HG02623 (cell line): Measurements from ENCODE around the gene SLBP.

Experiments
- ATAC-seq: cut with Tn5 transposase; IDR thresholded peaks from one replicate; pipeline ENCODE4 v1.9.1; 2021; ENCODE audit warnings: moderate library complexity; ENCODE audit not compliant: unreplicated experiment

SLBP gene

GRCh38 chr4:1712216-1713002 is at the start of gene SLBP:
SLBP (minus strand) TSS chr4:1712319; CDS start chr4:1712188, 131 bp downstream.
- peak; percentile 78 for ATAC-seq

- ATAC-seq = no peak
These were observed 49.1 kb upstream of the SLBP start for GRCh38 chr4:1761130-1761689.

DNA sequence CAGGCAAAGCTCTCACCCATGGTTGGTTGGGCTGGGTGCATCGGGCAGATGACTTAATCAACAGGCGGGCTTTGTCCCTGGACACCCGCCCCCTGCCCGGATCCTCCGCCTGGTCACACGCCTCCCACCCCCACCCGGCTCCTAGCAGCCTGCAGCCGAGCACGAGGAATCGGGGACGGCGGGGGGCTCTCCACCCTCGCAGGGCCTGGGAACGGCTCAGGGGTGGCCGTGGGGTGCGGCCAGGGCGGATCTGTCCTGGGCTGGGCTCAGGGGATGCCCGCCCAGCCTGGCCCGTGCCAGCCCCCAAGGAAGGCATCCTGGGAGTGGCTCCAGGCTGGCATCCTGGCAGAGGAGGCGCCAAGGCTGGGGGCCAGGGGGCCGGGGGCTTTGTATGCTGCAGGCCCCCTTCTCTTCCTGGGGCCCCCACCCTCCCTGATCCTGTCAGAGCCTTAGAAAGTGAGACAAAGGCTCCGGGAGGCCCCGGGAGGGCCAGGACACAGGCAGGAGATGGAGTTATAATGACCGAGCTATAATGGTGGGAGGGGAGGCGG is 48.5 kb upstream of the SLBP start:
- no peak for ATAC-seq

- no peak for ATAC-seq
These were observed 47.7 kb upstream of the SLBP start for GRCh38 chr4:1759818-1760223.

GRCh38 chr4:1759170-1759817 is 47.2 kb upstream of the SLBP start:
- no peak for ATAC-seq

DNA sequence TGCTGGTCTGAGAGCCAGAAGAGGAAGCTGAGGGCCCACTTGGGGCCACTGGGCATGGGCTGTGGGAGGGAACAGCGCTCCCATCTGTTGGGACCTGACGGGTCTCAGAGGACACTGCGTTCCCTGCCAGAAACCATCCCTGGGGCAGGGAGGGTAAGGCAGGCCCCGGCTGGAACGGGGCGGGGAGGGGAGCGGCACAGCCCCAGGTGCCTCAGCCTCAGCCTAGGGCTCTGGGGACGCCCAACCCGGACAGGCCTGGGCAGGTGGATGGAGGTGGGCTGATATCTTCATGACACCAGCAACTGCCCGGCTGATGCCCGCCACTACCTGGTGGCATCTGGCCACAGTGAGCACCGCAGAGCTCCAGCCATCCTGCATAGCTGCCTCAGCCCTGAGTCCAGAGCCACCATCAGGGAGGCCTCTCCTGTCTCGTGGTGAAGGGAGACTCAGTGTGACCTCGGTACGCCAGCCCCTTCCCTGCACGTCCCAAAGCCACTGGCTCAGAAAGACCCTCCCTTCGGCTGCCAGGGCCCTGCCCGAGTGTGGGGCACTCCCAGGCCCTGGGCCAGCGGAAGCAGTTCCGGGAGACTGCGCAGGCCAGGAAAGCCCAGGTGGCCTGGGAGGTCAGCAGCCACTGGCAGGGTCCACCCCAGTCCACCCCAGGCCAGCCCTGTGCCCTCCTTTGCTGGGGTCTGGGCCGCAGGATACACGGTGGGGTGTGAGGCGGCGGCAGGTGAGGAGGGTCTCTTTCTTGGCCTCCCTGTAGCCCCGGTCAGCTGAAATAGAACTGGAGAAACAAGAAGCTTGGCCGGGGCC is 46.4 kb upstream of the SLBP start:
- ATAC-seq = no peak

GRCh38 chr4:1757836-1758235 is 45.7 kb upstream of the SLBP start:
- no peak for ATAC-seq

DNA sequence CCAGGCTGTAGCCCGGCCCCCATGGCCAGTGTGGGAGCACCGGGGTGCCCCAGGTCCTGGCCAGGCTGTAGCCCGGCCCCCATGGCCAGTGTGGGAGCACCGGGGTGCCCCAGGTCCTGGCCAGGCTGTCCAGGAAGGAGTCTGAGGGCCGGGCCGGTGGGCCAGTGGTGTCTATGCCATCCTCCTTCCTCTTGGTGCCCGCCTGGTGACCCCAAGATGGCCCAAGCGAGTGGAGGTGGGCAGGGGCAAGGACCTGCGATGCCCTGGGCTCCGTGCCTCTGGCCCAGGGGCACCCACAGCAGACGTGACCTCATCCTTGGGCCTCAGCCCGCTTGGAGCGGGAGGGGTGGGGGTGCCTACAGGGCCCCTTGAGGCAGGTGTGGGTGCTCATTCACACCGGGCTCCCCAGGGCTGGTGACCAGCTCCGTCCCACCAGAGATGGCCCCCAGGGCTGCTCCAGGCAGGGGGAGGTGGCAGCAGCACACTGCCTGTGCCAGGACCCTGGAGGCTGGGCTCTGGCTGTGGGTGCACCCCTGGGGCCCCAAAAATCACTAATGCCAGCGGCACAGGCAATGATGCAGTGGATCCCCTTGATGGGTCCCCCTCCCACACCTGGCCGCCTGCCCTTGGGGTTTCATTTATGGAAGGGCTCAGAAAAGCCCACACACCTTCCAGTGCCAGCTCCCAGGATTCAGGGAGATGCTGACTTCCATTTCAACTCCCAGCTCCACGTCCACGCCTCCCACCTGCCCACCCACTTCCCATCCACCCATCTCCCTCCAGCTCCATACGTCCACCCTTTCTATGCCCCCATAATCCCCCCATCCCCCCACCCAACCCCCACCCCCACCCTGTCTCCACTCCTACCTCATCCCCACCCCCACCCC is 45.0 kb upstream of the SLBP start:
- ATAC-seq = no peak

GRCh38 chr4:1756079-1756478 is 44.0 kb upstream of the SLBP start:
- no peak for ATAC-seq

GRCh38 chr4:1755297-1755696 is 43.2 kb upstream of the SLBP start:
- ATAC-seq = no peak

DNA sequence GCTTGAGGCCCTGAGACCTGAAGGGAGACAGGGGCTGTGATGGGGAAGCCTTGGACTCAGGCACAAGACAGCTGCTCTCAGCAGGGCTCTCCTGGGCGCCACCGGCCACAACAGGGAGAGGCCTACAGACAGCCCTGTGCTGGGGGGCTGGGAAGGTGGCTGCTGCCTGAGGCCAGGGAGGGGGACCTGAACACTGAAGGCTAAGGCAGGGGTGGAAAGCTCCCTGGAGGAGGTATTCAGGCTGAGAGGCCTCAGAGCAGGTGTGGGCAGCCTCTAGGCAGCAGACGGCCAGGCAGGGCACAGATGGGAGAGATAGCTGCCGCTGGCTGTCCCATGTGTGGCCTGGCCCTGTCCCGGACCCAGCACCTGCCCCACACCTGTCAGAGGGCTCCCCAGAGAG is 42.2 kb upstream of the SLBP start:
- no peak for ATAC-seq

GRCh38 chr4:1753697-1754311 is 41.7 kb upstream of the SLBP start:
- no peak for ATAC-seq

DNA sequence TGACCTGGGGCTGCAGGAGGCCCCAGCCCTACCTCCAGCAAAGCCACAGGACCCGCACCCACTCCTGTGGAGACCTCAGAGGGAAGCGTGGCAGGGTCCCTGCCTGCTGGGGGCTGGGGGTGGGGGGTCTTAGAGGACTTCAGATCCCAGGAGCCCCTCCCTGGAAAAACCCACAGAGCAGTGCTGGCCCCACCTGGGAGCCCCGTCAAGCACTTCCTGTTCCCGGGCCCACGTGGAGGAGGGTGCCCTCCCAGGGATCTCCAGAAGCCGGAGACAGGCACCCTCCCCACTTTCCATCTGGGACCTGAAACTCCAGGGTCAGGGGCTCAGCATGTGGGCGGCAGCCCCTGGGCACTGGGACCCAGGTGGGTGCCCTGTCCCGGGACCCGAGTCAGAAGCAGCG is 41.2 kb upstream of the SLBP start:
- ATAC-seq = no peak

DNA sequence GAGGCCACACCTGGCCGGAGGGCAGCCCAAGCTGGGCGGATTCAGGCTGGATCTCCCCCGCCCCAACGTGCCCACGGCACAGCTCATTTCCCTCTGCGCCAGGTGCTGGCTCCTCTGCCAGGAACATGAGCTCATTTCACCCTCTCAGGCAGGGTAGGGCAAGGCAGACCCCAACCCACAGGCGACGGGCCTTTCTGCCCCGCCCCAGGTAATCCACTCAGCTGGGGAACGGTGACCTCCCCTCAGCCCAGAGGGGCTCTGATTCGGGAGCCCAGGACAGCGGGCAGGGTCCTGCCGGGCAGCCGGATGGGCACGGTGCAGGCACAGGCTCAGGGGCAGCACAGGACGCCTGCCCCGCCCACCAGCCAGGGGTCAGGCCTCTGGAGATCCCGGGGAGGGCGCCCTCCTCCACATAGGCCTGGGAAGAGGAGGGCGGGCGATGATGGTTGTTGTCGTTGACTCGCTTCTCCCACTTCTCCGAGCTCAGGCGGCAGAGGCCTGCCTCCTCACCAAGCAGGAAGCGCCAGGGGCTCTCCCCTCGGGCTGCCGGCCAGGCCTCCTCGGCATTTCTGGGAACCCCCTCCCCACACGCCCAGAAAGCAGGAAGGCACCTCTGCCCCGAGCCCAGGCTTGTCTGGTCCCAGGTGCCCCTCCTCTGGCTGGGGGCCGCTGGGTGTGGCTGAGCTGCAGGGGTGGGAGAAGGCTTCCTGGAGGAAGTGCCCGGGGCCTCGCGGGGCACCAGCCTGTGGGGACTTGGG is 40.3 kb upstream of the SLBP start:
- no peak for ATAC-seq

GRCh38 chr4:1751919-1752283 is 39.8 kb upstream of the SLBP start:
- ATAC-seq = no peak

GRCh38 chr4:1751155-1751918 is 39.2 kb upstream of the SLBP start:
- ATAC-seq = no peak

GRCh38 chr4:1750381-1751154 is 38.4 kb upstream of the SLBP start:
- no peak for ATAC-seq

- no peak for ATAC-seq
These were observed 37.7 kb upstream of the SLBP start for GRCh38 chr4:1749826-1750225.
